ENCODE results near the gene TULP3. TPM values are rescaled to one million over a fixed set of nuclear protein-coding genes. Genes with fewer than 3 reads are reported as not detected.

TULP3 gene
- total RNA-seq, 1 donor from 2014 or later, result 35.1 TPM

GRCh38 chr12:2984698-2985097 is 94.0 kb downstream of the TULP3 start:
- no peak for DNase-seq (ENCODE audit: low spot score, unreplicated experiment)
- Mint-ChIP-seq H3K27me3 (no peaks in the 10 kb centered on the region), H3K4me1 (ENCODE audit: low read depth) (no peaks in the 10 kb centered on the region), H3K9me3 (ENCODE audit: low read depth) (peaks cover 10% of the 10 kb centered on the region), H3K36me3 (ENCODE audit: insufficient read depth) (peaks cover 11% of the 10 kb centered on the region), H3K4me3 (ENCODE audit: low read depth) (no peak overlapping the region), H3K27ac (no peak overlapping the region)
- TF ChIP-seq, protein P1, sequence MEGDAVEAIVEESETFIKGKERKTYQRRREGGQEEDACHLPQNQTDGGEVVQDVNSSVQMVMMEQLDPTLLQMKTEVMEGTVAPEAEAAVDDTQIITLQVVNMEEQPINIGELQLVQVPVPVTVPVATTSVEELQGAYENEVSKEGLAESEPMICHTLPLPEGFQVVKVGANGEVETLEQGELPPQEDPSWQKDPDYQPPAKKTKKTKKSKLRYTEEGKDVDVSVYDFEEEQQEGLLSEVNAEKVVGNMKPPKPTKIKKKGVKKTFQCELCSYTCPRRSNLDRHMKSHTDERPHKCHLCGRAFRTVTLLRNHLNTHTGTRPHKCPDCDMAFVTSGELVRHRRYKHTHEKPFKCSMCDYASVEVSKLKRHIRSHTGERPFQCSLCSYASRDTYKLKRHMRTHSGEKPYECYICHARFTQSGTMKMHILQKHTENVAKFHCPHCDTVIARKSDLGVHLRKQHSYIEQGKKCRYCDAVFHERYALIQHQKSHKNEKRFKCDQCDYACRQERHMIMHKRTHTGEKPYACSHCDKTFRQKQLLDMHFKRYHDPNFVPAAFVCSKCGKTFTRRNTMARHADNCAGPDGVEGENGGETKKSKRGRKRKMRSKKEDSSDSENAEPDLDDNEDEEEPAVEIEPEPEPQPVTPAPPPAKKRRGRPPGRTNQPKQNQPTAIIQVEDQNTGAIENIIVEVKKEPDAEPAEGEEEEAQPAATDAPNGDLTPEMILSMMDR (IDR thresholded peaks at IDR 0.05; ENCODE audit: unreplicated experiment), result no peak

- H3K27me3 Mint-ChIP-seq, result no peaks in the 10 kb centered on the region
Observed at GRCh38 chr12:2986876-2987275, 96.2 kb downstream of the TULP3 start.

DNA sequence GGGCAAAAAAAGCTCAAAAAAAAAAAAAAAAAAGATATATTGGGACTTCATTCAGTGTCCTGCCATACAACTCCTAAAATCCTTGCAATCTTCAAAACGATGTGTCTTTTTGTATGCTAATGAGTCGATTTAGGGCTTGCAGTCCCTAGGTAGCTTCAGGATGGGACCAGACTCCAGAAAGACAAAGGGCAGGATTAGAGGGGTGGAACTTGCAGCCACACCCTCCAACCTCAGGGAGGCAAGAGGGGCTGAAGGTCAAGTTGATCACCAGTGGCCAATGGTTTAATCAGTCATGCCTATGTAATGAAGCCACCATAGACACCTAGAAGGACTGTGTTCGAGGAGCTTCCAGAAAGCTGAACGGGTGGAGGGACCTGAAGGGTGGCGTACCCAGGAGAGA is 97.8 kb downstream of the TULP3 start:
- Mint-ChIP-seq H3K4me1 (ENCODE audit: low read depth) (no peaks in the 10 kb centered on the region), H3K27ac (no peak overlapping the region), H3K9me3 (ENCODE audit: low read depth) (peaks cover 14% of the 10 kb centered on the region), H3K36me3 (ENCODE audit: insufficient read depth) (peaks cover 15% of the 10 kb centered on the region), H3K4me3 (ENCODE audit: low read depth) (no peak overlapping the region), H3K27me3 (no peaks in the 10 kb centered on the region)
- no peak for DNase-seq (ENCODE audit: low spot score, unreplicated experiment)
- TF ChIP-seq, protein P1 (IDR thresholded peaks at IDR 0.05; ENCODE audit: unreplicated experiment), result no peak

More at GRCh38 chr12:2986876-2987275, 96.2 kb downstream of the TULP3 start:
- Mint-ChIP-seq H3K4me1 (ENCODE audit: low read depth) (no peaks in the 10 kb centered on the region), H3K9me3 (ENCODE audit: low read depth) (peaks cover 14% of the 10 kb centered on the region), H3K4me3 (ENCODE audit: low read depth) (no peak overlapping the region), H3K36me3 (ENCODE audit: insufficient read depth) (peaks cover 15% of the 10 kb centered on the region), H3K27ac (peak overlapping the region; percentile 12)
- TF ChIP-seq, protein P1 (IDR thresholded peaks at IDR 0.05; ENCODE audit: unreplicated experiment), result no peak
- DNase-seq (ENCODE audit: low spot score, unreplicated experiment), result no peak

Other genes with a start within 250 kb of the TULP3 start
- gene FKBP4, start 95.9 kb upstream of the TULP3 start, total RNA-seq, result 132 and 149 TPM in 2 replicates
- gene ITFG2, start 78.2 kb upstream of the TULP3 start, total RNA-seq, result 85.3 and 89.3 TPM in 2 replicates
- gene NRIP2, start 55.9 kb upstream of the TULP3 start, total RNA-seq, result not detected in 2 replicates
- not detected in 2 replicates for gene TEX52, start 33.9 kb upstream of the TULP3 start, total RNA-seq
- gene FOXM1, start 13.7 kb upstream of the TULP3 start, total RNA-seq, result 80.8 and 92.2 TPM in 2 replicates
- gene RHNO1, start 13.7 kb upstream of the TULP3 start, total RNA-seq, result 54.3 and 57.7 TPM in 2 replicates
- 19.7 and 24.5 TPM in 2 replicates for gene TEAD4, start 68.5 kb downstream of the TULP3 start, total RNA-seq
- gene TSPAN9, start 186.5 kb downstream of the TULP3 start, total RNA-seq, result 30.4 and 30.9 TPM in 2 replicates

Data from progenitor cell of endocrine pancreas (in vitro differentiated cells).